WTC11 (cell line): ENCODE data around the gene ANAPC7.

Source experiments
- CTCF ChIP-seq: fragments of 200-600 bp; IDR thresholded peaks from 2 replicates; pipeline ENCODE4 v1.8.0; 2022; ENCODE audit warnings: antibody characterized with exemption
- E2F1 ChIP-seq: sonication (generic); formaldehyde crosslinking; IDR thresholded peaks from 2 replicates; pipeline ENCODE4 v1.8.0; 2022; ENCODE audit warnings: mild to moderate bottlenecking, missing genetic modification reagents
- E2F4 ChIP-seq: sonication (generic); formaldehyde crosslinking; IDR thresholded peaks from 2 replicates; pipeline ENCODE4 v1.8.1; 2022; ENCODE audit warnings: low read depth, mild to moderate bottlenecking, moderate library complexity, missing genetic modification reagents, borderline replicate concordance
- ETV6 ChIP-seq: sonication (generic); formaldehyde crosslinking; IDR thresholded peaks from 2 replicates; pipeline ENCODE4 v1.8.1; 2022; ENCODE audit warnings: mild to moderate bottlenecking, missing genetic modification reagents
- IRF1 ChIP-seq: sonication (generic); formaldehyde crosslinking; IDR thresholded peaks from 2 replicates; pipeline ENCODE4 v1.8.0; 2023; ENCODE audit warnings: missing genetic modification reagents
- KAT7 ChIP-seq: sonication (generic); formaldehyde crosslinking; IDR thresholded peaks from 2 replicates; pipeline ENCODE4 v1.8.1; 2023; ENCODE audit warnings: missing genetic modification reagents, mild to moderate bottlenecking, borderline replicate concordance
- NR2C2 ChIP-seq: sonication (generic); formaldehyde crosslinking; IDR thresholded peaks from 2 replicates; pipeline ENCODE4 v1.8.0; 2022; ENCODE audit warnings: mild to moderate bottlenecking, missing genetic modification reagents
- SMAD3 ChIP-seq: sonication (generic); formaldehyde crosslinking; IDR thresholded peaks from 2 replicates; pipeline ENCODE4 v1.8.0; 2022; ENCODE audit warnings: missing genetic modification reagents, mild to moderate bottlenecking, borderline replicate concordance
- TCF7 ChIP-seq: sonication (generic); formaldehyde crosslinking; IDR thresholded peaks from 2 replicates; pipeline ENCODE4 v1.8.0; 2022; ENCODE audit warnings: mild to moderate bottlenecking, low read depth, missing genetic modification reagents, moderate library complexity
- USF2 ChIP-seq: sonication (generic); formaldehyde crosslinking; IDR thresholded peaks from 2 replicates; pipeline ENCODE4 v1.8.1; 2023; ENCODE audit warnings: mild to moderate bottlenecking, missing genetic modification reagents, moderate library complexity
- ZBTB43 ChIP-seq: sonication (generic); formaldehyde crosslinking; IDR thresholded peaks from 2 replicates; pipeline ENCODE4 v1.8.1; 2023; ENCODE audit warnings: mild to moderate bottlenecking, missing genetic modification reagents
- ZNF138 ChIP-seq: sonication (generic); formaldehyde crosslinking; conservative IDR thresholded peaks from 2 replicates; pipeline ENCODE4 v1.8.1; 2022; ENCODE audit warnings: mild to moderate bottlenecking, moderate library complexity, missing genetic modification reagents
- ZNF281 ChIP-seq: sonication (generic); formaldehyde crosslinking; IDR thresholded peaks from 2 replicates; pipeline ENCODE4 v1.8.0; 2023; ENCODE audit warnings: mild to moderate bottlenecking, missing genetic modification reagents

- no peak for TF ChIP-seq CTCF
- TF ChIP-seq USF2 (CRISPR knock-in tag) = no peak
- TF ChIP-seq ZNF281 (CRISPR knock-in tag) = no peak
- TF ChIP-seq IRF1 = no peak
- no peak for TF ChIP-seq ZBTB43 (CRISPR knock-in tag)
- no peak for TF ChIP-seq E2F4 (CRISPR knock-in tag)
- no peak for TF ChIP-seq TCF7 (CRISPR knock-in tag)
- no peak for TF ChIP-seq KAT7 (CRISPR knock-in tag)
- no peak for TF ChIP-seq E2F1 (CRISPR knock-in tag)
- TF ChIP-seq SMAD3 (CRISPR knock-in tag) = no peak
- TF ChIP-seq NR2C2 (CRISPR knock-in tag) = no peak
- no peak for TF ChIP-seq ETV6
- TF ChIP-seq ZNF138 (CRISPR knock-in tag) = no peak
Observed at GRCh38 chr12:110344657-110345056, 58.9 kb downstream of the ANAPC7 start.
